Nephron (organoid): ENCODE data around the gene TXNRD3.

Experiments
- H3K27ac Mint-ChIP-seq, 3 experiments: 2 replicates each; pipeline ENCODE4 v1.8.0; 2020; ENCODE audit warnings: mixed read lengths in 3 of 3, mild to moderate bottlenecking in 2 of 3, moderate library complexity in 1 of 3
- H3K27me3 Mint-ChIP-seq: 2 replicates; pipeline ENCODE4 v1.8.0; 2021; ENCODE audit warnings: low read depth, mild to moderate bottlenecking, moderate library complexity, mixed read lengths
- H3K36me3 Mint-ChIP-seq: 2 replicates; pipeline ENCODE4 v1.8.0; 2020; ENCODE audit warnings: low read depth, mixed read lengths
- H3K4me1 Mint-ChIP-seq: 2 replicates; pipeline ENCODE4 v1.8.0; 2020; ENCODE audit warnings: mixed read lengths
- H3K4me3 Mint-ChIP-seq, 3 experiments: 2 replicates each; pipeline ENCODE4 v1.8.0; 2020; ENCODE audit warnings: mild to moderate bottlenecking in 3 of 3, mixed read lengths in 3 of 3, moderate library complexity in 2 of 3
- H3K9me3 Mint-ChIP-seq: 2 replicates; pipeline ENCODE4 v1.8.0; 2020; ENCODE audit warnings: mixed read lengths
- TF ChIP-seq, protein P1 (sequence below), 3 experiments: fragments of 200-600 bp; sonication (generic); IDR thresholded peaks; one replicate each; pipeline ENCODE4 v1.5.0; 2021; ENCODE audit warnings: antibody characterized with exemption in 3 of 3; ENCODE audit not compliant: unreplicated experiment in 3 of 3

Gene TXNRD3

DNA sequence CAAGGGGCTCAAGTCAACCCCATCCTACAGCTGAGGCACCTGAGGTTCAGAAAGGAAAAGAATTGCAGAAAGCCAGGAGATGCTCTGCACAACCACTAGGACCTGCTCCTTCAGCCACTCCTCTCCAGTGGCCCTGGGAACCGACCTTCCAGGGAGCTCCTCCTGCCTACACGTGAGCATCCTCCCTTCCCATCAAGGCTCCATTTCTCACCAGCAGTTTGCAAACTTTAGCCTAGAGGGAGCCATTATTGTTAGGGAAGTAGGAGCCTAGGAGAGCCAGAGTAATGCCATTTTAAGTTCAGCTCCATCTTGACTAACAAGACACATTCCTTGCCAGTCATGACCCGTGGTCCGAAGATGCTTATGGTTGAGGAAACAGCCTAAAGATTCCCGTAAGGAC is 37.9 kb upstream of the TXNRD3 start:
- H3K27ac Mint-ChIP-seq, result no peak overlapping the region
- no peak overlapping the region for H3K4me3 Mint-ChIP-seq
- TF ChIP-seq, protein P1, sequence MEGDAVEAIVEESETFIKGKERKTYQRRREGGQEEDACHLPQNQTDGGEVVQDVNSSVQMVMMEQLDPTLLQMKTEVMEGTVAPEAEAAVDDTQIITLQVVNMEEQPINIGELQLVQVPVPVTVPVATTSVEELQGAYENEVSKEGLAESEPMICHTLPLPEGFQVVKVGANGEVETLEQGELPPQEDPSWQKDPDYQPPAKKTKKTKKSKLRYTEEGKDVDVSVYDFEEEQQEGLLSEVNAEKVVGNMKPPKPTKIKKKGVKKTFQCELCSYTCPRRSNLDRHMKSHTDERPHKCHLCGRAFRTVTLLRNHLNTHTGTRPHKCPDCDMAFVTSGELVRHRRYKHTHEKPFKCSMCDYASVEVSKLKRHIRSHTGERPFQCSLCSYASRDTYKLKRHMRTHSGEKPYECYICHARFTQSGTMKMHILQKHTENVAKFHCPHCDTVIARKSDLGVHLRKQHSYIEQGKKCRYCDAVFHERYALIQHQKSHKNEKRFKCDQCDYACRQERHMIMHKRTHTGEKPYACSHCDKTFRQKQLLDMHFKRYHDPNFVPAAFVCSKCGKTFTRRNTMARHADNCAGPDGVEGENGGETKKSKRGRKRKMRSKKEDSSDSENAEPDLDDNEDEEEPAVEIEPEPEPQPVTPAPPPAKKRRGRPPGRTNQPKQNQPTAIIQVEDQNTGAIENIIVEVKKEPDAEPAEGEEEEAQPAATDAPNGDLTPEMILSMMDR (IDR thresholded peaks at IDR 0.05; ENCODE audit: unreplicated experiment in 3 of 3), result no peak
- H3K27me3 Mint-ChIP-seq, result peaks cover 14% of the 10 kb centered on the region
- H3K4me1 Mint-ChIP-seq, result no peaks in the 10 kb centered on the region
- H3K36me3 Mint-ChIP-seq, result no peaks in the 10 kb centered on the region
- H3K9me3 Mint-ChIP-seq, result no peaks in the 10 kb centered on the region

DNA sequence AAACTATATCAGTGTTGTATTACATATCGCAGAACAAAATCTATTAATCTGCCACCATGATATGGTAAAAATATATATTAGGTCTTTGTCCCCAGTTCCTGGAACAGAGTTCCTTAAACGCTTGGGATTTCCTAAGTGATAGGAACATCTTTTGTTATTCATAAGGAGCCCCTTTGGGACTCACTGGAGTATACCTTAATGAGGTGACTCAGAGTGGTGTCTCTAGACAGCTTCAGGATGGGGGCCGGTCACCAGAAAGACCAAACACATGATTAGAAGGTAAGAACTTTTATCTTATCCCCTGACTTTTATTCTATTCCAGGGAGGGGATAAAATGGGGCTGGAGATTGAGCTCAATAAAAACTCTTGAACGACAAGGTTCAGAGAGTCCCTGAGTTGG is 36.8 kb upstream of the TXNRD3 start:
- peaks cover 10% of the 10 kb centered on the region for H3K27me3 Mint-ChIP-seq
- no peaks in the 10 kb centered on the region for H3K4me1 Mint-ChIP-seq
- no peaks in the 10 kb centered on the region for H3K9me3 Mint-ChIP-seq
- H3K4me3 Mint-ChIP-seq, result no peak overlapping the region
- TF ChIP-seq, protein P1 (IDR thresholded peaks at IDR 0.05; ENCODE audit: unreplicated experiment in 3 of 3), result no peak
- H3K36me3 Mint-ChIP-seq, result no peaks in the 10 kb centered on the region
- no peak overlapping the region for H3K27ac Mint-ChIP-seq

DNA sequence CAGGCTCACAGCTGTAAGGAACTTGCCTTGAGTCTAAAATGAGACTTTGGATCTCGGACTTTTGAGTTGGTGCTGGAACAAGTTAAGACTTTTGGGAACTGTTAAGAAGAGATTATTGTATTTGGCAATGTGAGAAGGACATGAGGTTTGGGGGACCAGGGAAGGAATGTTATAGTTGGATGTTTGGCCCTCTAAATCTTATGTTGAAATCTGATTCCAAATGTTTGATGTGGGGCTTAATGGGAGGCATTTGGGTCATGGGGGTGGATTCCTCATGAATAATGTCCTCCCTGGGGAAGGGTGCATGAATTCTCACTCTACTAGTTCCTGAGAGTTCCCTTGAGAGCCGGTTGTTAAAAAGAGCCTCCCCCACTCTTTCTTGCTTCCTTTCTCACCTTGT is 30.6 kb upstream of the TXNRD3 start:
- TF ChIP-seq, protein P1 (IDR thresholded peaks at IDR 0.05; ENCODE audit: unreplicated experiment in 3 of 3), result no peak
- peaks cover 47% of the 10 kb centered on the region for H3K4me1 Mint-ChIP-seq

DNA sequence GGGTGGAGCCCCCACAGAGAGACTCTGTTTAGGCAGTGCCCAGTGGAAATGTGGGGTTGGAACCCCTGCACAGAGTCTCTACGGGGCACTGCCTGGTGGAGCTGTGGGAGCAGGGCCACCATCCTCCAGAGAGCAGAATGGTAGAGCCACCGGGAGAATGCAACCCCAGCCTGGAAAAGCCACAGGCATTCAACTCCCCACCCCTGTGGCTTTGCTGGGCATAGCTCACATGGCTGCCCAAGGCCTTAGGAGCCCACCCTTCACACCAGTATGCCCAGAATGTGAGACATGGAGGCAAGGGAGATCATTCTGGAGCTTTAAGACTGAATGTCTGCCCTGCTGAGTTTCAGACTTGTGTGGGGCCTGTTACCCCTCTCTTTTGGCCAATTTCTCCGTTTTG is 30.1 kb upstream of the TXNRD3 start:
- TF ChIP-seq, protein P1 (IDR thresholded peaks at IDR 0.05; ENCODE audit: unreplicated experiment in 3 of 3), result no peak
- peak overlapping the region; percentile 2 to 78 (median 39) for H3K27ac Mint-ChIP-seq
- no peaks in the 10 kb centered on the region for H3K36me3 Mint-ChIP-seq
- peaks cover 8% of the 10 kb centered on the region for H3K27me3 Mint-ChIP-seq
- H3K4me1 Mint-ChIP-seq, result peaks cover 51% of the 10 kb centered on the region
- H3K4me3 Mint-ChIP-seq, result no peak overlapping the region
- H3K9me3 Mint-ChIP-seq, result no peaks in the 10 kb centered on the region

More for the DNA sequence above, 30.6 kb upstream of the TXNRD3 start:
- H3K4me3 Mint-ChIP-seq, result no peak overlapping the region
- no peaks in the 10 kb centered on the region for H3K9me3 Mint-ChIP-seq
- peaks cover 8% of the 10 kb centered on the region for H3K27me3 Mint-ChIP-seq
- H3K27ac Mint-ChIP-seq, result peak overlapping the region; percentile 2 to 78 (median 39)
- H3K36me3 Mint-ChIP-seq, result no peaks in the 10 kb centered on the region

DNA sequence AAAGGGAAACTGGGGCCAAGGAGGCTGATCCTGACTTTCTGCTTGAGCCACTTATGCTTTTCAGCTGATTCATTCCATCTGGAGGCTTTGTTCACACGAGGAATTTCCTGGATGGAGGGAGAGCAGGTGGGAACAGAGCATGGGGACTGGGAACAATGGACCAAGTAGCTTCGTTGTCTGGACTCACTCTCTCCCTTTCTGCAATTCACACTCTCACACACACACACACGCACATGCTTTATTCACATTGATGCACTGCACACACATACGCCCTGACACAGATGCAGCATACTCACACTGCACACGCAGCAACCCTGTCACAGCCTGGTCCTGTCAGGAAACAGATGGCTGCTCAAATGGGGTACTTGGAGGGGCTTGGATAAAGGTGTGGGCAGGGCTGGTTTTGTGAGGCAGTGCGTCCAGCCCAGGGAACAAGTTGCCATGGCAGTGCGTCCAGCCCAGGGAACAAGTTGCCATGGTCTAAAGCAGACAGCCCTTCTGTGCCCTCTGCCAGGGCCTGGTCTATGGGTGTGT is 29.4 kb upstream of the TXNRD3 start:
- H3K36me3 Mint-ChIP-seq, result no peaks in the 10 kb centered on the region
- H3K4me1 Mint-ChIP-seq, result peaks cover 59% of the 10 kb centered on the region
- peak overlapping the region in 1 of 3 experiments; percentile 35 for H3K4me3 Mint-ChIP-seq
- H3K27me3 Mint-ChIP-seq, result peaks cover 10% of the 10 kb centered on the region
- peak overlapping the region; percentile 37 to 72 (median 43) for H3K27ac Mint-ChIP-seq
- TF ChIP-seq, protein P1 (IDR thresholded peaks at IDR 0.05; ENCODE audit: unreplicated experiment in 3 of 3), result no peak
- no peaks in the 10 kb centered on the region for H3K9me3 Mint-ChIP-seq

DNA sequence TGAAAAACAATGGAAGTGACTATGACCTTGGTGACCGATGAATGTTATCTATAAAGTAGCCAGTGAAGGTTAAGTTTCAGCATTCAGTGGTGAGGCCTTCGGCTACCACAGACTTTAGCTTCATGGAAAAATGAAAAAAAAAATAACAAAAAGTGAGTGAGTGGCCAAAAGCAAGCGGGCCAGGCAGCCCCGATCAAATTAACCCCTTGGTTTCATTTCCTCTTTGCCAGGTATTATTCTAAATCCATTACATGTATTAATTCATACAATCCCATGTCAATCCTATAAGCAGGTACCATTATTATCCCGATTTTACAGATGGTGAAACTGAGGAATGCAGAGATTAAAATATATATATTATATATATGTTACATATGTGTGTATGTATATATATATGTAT is 28.1 kb upstream of the TXNRD3 start:
- Mint-ChIP-seq H3K9me3 (no peaks in the 10 kb centered on the region), H3K4me3 (no peak overlapping the region), H3K36me3 (no peaks in the 10 kb centered on the region)

More for the DNA sequence above, 28.1 kb upstream of the TXNRD3 start:
- TF ChIP-seq, protein P1 (IDR thresholded peaks at IDR 0.05; ENCODE audit: unreplicated experiment in 3 of 3), result no peak
- H3K27ac Mint-ChIP-seq, result no peak overlapping the region
- H3K4me1 Mint-ChIP-seq, result peaks cover 63% of the 10 kb centered on the region
- H3K27me3 Mint-ChIP-seq, result peaks cover 22% of the 10 kb centered on the region
